ENCODE data around the gene KIAA1549.
A peak's percentile ranks its signal among the peaks of the same experiment; 100 is the strongest.
"Not testable (repeated sequence)": the region's sequence is repeated elsewhere in the genome, so short reads cannot be mapped to it uniquely, and the experiment has no call there.

KIAA1549 gene

GRCh38 chr7:138944592-138944991 is 36.6 kb downstream of the KIAA1549 start:
- no peak for DNase-seq (ENCODE audit: low spot score)

- DNase-seq (ENCODE audit: low spot score): no peak
These were observed 38.1 kb downstream of the KIAA1549 start for GRCh38 chr7:138943061-138943460.

- DNase-seq (ENCODE audit: low spot score): no peak
These were observed 39.6 kb downstream of the KIAA1549 start for GRCh38 chr7:138941545-138941944.

- not testable (repeated sequence) for DNase-seq (ENCODE audit: low spot score)
These were observed 40.6 kb downstream of the KIAA1549 start for GRCh38 chr7:138940602-138941001.

GRCh38 chr7:138937484-138937883 is 43.7 kb downstream of the KIAA1549 start:
- DNase-seq (ENCODE audit: low spot score): no peak

GRCh38 chr7:138935465-138936011 is 45.7 kb downstream of the KIAA1549 start:
- peak; percentile 22 for DNase-seq (ENCODE audit: low spot score)

GRCh38 chr7:138934861-138935260 is 46.3 kb downstream of the KIAA1549 start:
- no peak for DNase-seq (ENCODE audit: low spot score)

- no peak for DNase-seq (ENCODE audit: low spot score)
These were observed 46.8 kb downstream of the KIAA1549 start for GRCh38 chr7:138934367-138934766.

- DNase-seq (ENCODE audit: low spot score): no peak
These were observed 48.3 kb downstream of the KIAA1549 start for GRCh38 chr7:138932870-138933269.

GRCh38 chr7:138932427-138932826 is 48.8 kb downstream of the KIAA1549 start:
- no peak for DNase-seq (ENCODE audit: low spot score)

- DNase-seq (ENCODE audit: low spot score): no peak
These were observed 51.2 kb downstream of the KIAA1549 start for GRCh38 chr7:138929969-138930368.

GRCh38 chr7:138926241-138926612 is 55.0 kb downstream of the KIAA1549 start:
- no peak for DNase-seq (ENCODE audit: low spot score)

GRCh38 chr7:138924501-138925225 is 56.5 kb downstream of the KIAA1549 start:
- DNase-seq (ENCODE audit: low spot score): no peak

- DNase-seq (ENCODE audit: low spot score): no peak
These were observed 59.9 kb downstream of the KIAA1549 start for GRCh38 chr7:138921277-138921676.

- DNase-seq (ENCODE audit: low spot score): no peak
These were observed 61.3 kb downstream of the KIAA1549 start for GRCh38 chr7:138919911-138920310.

GRCh38 chr7:138919216-138919615 is 62.0 kb downstream of the KIAA1549 start:
- DNase-seq (ENCODE audit: low spot score): no peak

- DNase-seq (ENCODE audit: low spot score): no peak
These were observed 62.4 kb downstream of the KIAA1549 start for GRCh38 chr7:138918756-138919155.

- DNase-seq (ENCODE audit: low spot score): no peak
These were observed 63.0 kb downstream of the KIAA1549 start for GRCh38 chr7:138918176-138918575.

GRCh38 chr7:138917771-138918170 is 63.4 kb downstream of the KIAA1549 start:
- no peak for DNase-seq (ENCODE audit: low spot score)

GRCh38 chr7:138916731-138917130 is 64.5 kb downstream of the KIAA1549 start:
- DNase-seq (ENCODE audit: low spot score): no peak

GRCh38 chr7:138916275-138916674 is 64.9 kb downstream of the KIAA1549 start:
- no peak for DNase-seq (ENCODE audit: low spot score)

GRCh38 chr7:138913783-138914182 is 67.4 kb downstream of the KIAA1549 start:
- no peak for DNase-seq (ENCODE audit: low spot score)

- no peak for DNase-seq (ENCODE audit: low spot score)
These were observed 70.2 kb downstream of the KIAA1549 start for GRCh38 chr7:138911007-138911406.

- no peak for DNase-seq (ENCODE audit: low spot score)
These were observed 73.3 kb downstream of the KIAA1549 start for GRCh38 chr7:138907850-138908249.
